Spleen (tissue), 7 donors: ENCODE data around the gene IMPG2.

Experiments used
- POLR2A ChIP-seq, 3 donors: fragments of 450-650 bp; IDR thresholded peaks; one replicate each; pipeline ENCODE4 v1.5.1; 2017; ENCODE audit warnings: antibody characterized with exemption in 3 of 3, mild to moderate bottlenecking in 1 of 3
- POLR2AphosphoS5 ChIP-seq, 3 donors: sonication (generic); formaldehyde crosslinking; IDR thresholded peaks; one replicate each; pipeline ENCODE4 v1.5.1; 2017; ENCODE audit warnings: antibody characterized with exemption in 3 of 3
- TF ChIP-seq, protein P1 (sequence below), 11 experiments: fragments of 200-600 bp in 7 of 11; fragments of 450-650 bp in 4 of 11; sonication (generic) in 4 of 11; IDR thresholded peaks in 8 of 11; conservative IDR thresholded peaks in 3 of 11; 1 replicate in 7 of 11; 2 replicates in 4 of 11; pipeline versions ENCODE4 v1.4.0 to v1.8.0; 2016 to 2021; ENCODE audit warnings: antibody characterized with exemption in 11 of 11, inconsistent platforms in 4 of 11, mild to moderate bottlenecking in 1 of 11
- donor health status: DM: no; HTN: no; CAD: no; lungs with moderate emphysema.
- donor health status: DM: no; HTN: no; CAD: no.
- donor health status: DM: no; HTN: no; CAD: no.

DNA sequence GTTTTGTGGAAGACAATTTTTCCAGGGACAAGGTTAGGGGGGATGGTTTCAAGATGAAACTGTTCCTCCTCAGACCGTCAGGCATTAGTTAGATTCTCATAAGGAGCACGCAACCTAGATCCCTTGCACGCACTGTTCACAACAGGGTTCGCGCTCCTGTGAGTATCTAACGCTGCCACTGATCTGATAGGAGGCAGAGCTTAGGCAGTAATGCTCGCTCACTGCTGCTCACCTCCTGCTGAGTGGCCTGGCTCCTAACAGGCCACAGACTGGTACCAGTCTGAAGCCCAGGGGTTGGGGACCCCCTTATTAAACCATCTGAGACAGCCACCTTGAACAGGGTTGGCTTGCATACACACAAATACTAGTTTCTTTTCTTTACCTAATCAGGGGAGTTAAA lies 13.5 kb upstream of the IMPG2 start:
- TF ChIP-seq POLR2A (IDR thresholded peaks at IDR 0.05) (no peak), POLR2AphosphoS5 (IDR thresholded peaks at IDR 0.05) (no peak)
- TF ChIP-seq, protein P1, sequence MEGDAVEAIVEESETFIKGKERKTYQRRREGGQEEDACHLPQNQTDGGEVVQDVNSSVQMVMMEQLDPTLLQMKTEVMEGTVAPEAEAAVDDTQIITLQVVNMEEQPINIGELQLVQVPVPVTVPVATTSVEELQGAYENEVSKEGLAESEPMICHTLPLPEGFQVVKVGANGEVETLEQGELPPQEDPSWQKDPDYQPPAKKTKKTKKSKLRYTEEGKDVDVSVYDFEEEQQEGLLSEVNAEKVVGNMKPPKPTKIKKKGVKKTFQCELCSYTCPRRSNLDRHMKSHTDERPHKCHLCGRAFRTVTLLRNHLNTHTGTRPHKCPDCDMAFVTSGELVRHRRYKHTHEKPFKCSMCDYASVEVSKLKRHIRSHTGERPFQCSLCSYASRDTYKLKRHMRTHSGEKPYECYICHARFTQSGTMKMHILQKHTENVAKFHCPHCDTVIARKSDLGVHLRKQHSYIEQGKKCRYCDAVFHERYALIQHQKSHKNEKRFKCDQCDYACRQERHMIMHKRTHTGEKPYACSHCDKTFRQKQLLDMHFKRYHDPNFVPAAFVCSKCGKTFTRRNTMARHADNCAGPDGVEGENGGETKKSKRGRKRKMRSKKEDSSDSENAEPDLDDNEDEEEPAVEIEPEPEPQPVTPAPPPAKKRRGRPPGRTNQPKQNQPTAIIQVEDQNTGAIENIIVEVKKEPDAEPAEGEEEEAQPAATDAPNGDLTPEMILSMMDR (IDR thresholded peaks at IDR 0.05 in 8 of 11, conservative IDR thresholded peaks at IDR 0.05 in 3 of 11) = no peak
